HG02973 (cell line): ENCODE data around the gene TSSK2.
"Not testable (repeated sequence)": the region's sequence is repeated elsewhere in the genome, so short reads cannot be mapped to it uniquely, and the experiment has no call there.

Source experiments
- ATAC-seq: cut with Tn5 transposase; IDR thresholded peaks from one replicate; pipeline ENCODE4 v1.9.1; 2021; ENCODE audit warnings: moderate library complexity; ENCODE audit not compliant: unreplicated experiment

The TSSK2 gene

GRCh38 chr22:19130959-19131684 lies at the start of gene TSSK2:
TSSK2 (plus strand) TSS chr22:19131308; CDS start chr22:19131400, 92 bp downstream.
- ATAC-seq: no peak

GRCh38 chr22:19081351-19081750 lies 49.8 kb upstream of the TSSK2 start:
- no peak for ATAC-seq

- no peak for ATAC-seq
These were observed 49.0 kb upstream of the TSSK2 start for GRCh38 chr22:19082101-19082500.

DNA sequence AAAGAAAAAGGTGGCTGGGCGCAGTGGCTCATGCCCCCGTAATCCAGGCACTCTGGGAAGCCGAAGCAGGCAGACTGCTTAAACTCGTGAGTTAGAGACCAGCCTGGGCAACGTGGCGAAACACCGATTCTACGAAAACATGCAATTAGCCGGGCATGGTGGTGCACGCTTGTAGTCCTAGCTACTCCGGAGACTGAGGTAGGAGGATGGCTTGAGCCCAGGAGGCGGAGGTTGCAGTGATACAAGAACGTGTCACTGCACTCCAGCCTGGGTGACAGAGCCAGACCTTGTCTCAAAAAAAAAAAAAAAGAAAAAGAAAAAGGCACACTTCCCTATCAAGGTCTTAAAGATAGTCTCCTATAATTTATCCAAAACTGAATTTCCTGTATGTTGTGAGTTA lies 48.3 kb upstream of the TSSK2 start:
- ATAC-seq: no peak

DNA sequence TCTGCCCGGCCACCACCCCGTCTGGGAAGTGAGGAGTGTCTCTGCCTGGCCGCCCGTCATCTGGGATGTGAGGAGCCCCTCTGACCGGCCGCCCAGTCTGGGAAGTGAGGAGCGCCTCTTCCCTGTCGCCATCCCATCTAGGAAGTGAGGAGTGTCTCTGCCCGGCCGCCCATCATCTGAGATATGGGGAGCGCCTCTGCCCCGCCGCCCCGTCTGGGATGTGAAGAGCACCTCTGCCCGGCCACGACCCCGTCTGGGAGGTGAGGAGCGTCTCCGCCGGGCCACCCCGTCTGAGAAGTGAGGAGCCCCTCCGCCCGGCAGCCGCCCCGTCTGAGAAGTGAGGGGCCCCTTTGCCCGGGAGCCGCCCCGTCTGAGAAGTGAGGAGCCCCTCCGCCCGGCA lies 47.0 kb upstream of the TSSK2 start:
- not testable (repeated sequence) for ATAC-seq

- not testable (repeated sequence) for ATAC-seq
These were observed 46.5 kb upstream of the TSSK2 start for GRCh38 chr22:19084586-19084985.

DNA sequence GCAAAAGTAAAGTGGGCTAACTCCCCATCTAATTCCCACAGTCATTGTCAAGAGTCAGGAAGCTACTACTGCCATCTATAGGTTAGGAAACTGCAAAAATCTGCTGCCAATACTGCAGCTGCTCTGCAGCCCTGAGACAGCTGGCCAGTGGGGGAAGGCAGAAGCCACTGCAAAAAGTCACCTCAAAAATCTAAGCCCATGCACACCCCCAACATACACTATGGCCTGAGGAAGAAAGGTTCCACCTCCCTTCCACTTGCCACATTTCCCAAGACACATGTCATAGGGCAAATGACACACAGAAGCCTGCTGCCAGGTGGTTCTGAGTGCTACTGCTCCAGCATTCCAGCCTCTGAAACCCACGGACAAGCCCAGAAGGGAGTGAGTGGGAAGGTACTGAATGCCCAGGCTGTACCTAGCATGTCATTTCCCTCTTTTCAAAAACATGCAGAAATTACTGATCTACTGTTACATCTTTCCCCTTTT lies 45.8 kb upstream of the TSSK2 start:
- ATAC-seq: no peak

DNA sequence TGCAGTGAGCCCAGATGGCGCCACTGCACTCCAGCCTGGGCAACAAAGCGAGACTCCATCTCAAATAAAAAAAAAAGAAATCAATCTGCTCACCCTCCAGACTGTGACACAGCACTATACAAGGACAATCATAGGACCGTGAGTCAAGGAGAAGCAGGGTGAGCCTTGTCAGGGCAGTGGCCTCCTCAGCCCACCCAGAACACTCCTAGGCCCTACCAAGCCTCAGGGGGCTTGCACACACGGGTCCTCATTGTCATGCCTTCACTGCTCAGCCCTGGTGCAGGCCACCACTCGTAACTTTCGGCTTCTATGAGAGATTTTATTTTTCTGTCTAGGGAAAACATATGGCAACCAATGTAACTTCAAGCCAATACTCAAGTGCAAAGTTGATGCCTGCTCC lies 44.7 kb upstream of the TSSK2 start:
- no peak for ATAC-seq

DNA sequence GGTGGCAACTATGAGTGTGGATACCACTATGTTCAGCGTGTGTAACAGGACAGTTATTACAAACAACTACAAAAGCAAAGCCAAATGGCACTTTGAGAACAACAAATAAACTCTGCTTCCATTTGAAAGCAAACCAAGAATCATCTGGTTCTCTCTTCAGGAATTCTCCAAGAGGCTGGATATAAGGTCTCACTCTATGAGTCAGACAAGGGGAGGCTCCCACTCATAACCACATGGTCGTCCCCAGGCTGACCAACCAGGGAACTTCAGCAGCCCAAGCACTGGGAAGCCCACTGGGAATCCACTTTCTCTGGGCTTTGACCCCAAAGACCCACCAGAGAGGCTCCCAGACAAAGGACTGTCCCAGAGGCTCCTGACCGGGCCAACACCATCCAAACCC lies 44.2 kb upstream of the TSSK2 start:
- no peak for ATAC-seq

DNA sequence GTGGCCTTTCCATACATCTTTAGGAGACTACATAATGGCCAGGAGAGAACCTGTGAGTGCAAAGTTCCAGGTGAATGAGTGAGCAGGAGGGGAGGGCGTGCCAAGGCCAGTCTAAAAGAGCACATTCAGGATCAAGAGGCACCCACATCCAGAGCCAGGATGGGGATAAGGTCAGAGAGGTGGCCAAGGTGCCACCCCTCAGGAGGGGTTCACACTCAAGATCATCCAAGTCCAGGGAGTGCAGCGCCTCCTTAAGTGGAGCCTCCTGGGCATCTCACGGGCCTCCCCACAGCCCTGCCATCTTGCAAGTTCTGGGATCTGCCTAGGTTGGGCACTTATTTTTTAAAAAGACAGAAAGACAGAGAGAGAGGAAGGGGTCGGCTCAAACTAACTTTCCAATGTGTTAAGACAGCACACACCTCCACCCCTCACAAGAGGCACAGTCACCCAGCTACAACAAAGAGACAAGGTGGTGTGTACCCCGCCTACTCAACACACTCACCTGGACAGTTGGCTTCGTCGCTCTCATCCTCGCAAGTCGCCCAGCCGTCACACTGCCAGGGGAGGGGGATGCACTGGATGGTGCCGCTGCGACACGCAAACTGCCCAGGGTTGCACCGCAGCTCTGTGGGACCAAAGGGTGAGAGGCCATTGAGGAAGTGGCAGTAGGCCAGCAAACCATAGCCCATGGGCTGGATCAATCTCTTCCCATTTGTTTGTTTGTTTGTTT lies 42.1 kb upstream of the TSSK2 start:
- ATAC-seq: no peak

- ATAC-seq: no peak
These were observed 40.9 kb upstream of the TSSK2 start for GRCh38 chr22:19090183-19090582.

- no peak for ATAC-seq
These were observed 40.5 kb upstream of the TSSK2 start for GRCh38 chr22:19090586-19091127.

- no peak for ATAC-seq
These were observed 38.4 kb upstream of the TSSK2 start for GRCh38 chr22:19092725-19093124.

GRCh38 chr22:19094393-19094997 lies 36.6 kb upstream of the TSSK2 start:
- no peak for ATAC-seq

DNA sequence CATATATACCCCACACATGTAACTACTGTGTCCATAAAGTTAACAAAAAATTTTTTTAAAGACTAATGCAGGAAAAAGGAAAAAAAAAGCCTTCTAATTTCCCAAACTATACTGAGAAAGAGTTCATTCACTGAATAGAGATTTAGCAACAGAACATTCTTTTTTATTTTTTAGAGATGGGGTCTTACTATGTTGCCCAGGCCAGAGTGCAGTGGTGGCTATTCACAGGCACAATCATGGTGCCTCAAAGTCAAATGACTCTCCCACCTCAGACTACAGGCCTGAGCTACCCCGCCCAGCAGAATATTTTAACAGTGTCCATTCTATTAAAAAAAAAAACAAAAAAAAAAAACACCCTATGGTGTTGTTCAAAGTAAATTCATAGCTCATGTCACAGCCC lies 34.6 kb upstream of the TSSK2 start:
- no peak for ATAC-seq

DNA sequence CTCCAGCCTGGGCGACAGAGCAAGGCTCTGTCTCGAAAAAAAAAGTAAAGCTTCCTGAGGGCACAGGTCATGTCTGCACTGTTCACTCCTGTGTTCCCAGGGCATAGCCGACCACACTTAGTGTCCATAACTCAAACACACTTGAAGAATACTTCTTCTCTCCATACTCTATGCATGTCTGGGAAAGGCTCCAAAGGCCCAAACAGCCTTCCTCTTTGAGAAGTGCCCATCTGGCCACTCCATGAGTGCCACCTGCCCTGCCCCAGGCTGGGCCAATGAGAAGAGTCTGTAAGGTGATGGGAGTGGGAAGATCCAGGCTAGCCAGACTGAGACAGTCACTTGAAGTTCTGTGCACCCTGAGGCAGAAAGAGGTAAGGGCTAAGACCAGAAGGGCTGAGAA lies 33.6 kb upstream of the TSSK2 start:
- ATAC-seq: no peak

DNA sequence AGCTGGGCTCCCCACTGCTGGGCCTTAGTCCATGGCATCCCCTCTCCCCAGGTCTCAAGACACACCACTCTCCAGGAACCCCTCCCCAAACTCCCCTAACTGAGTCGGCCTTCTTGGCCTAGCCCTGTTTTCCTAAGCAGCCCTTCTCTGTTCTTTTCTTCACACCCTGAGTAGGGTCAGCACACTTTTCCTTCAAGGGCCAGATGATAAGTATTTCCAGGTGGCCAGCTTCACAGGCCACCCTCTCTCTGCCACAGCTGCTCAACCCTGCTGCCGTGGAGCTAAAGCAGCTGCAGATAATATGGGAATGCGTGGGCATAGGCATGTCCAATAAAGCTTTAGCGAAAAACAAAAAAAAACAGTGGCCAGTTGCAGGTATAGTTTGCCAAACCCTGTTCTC lies 33.0 kb upstream of the TSSK2 start:
- no peak for ATAC-seq

- no peak for ATAC-seq
These were observed 27.0 kb upstream of the TSSK2 start for GRCh38 chr22:19103880-19104821.

DNA sequence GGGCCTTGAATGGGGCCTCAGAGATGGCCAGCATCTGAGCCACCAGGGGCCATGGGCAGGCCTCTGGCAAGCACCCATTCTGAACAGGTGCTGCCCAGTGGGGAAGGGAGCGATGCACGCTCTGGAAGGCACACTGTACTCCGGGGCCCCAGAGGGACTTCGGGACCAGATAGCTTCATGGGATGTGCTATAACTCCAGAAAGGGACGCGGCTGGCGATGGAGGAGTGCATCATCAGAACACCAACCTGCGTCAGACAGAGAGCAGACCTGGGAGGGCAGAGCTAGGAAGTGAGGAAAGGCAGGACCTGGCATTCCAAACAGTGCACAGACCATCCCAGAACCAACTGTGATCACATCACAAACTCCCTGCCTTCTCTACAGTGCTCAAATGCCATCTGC lies 25.7 kb upstream of the TSSK2 start:
- ATAC-seq: no peak
